IMR-90 (cell line): ENCODE data around the gene CRIP1. TPM values are rescaled to one million over a fixed set of nuclear protein-coding genes. Genes with fewer than 3 reads are reported as not detected.

Source experiments
- ATAC-seq: fragments of 200-7000 bp; cut with Tn5 transposase; 2 replicates; pipeline ENCODE4 v1.9.1; 2020; ENCODE audit warnings: low read depth, mild to moderate bottlenecking, moderate library complexity
- BruUV-seq: library from RNA; stranded (reverse); fragments of 400-500 nt; replicated peaks from 2 replicates; lab custom pipeline; 2021; lab: Mats Ljungman, UMichigan
- CTCF ChIA-PET: fragments of 300-600 bp; formaldehyde crosslinking; extraction: SDS; loops from one replicate; lab custom pipeline; 2021; ENCODE audit warnings: antibody characterized with exemption; lab: Yijun Ruan, JAX
- POLR2A ChIA-PET: fragments of 300-600 bp; sonication (Branson Sonifier 250); formaldehyde crosslinking; loops from one replicate; lab custom pipeline; 2022; ENCODE audit warnings: antibody characterized with exemption; ENCODE audit not compliant: unreplicated experiment; lab: Charles Lee
- DNase-seq: peaks from one replicate; pipeline ENCODE4 v3.0.0; 2013
- H2AFZ ChIP-seq: replicated peaks from 2 replicates; pipeline ENCODE3; 2013; ENCODE audit warnings: low read length, mild to moderate bottlenecking; ENCODE audit not compliant: poor library complexity
- H2AK5ac ChIP-seq: 2 replicates; pipeline ENCODE4 v1.6.1; 2013; ENCODE audit warnings: low read depth, low read length, inconsistent platforms
- H2AK9ac ChIP-seq: replicated peaks from 2 replicates; pipeline ENCODE3; 2013; ENCODE audit warnings: mild to moderate bottlenecking, low read depth, low read length, moderate library complexity; ENCODE audit not compliant: poor library complexity
- H2BK120ac ChIP-seq: 2 replicates; pipeline ENCODE4 v1.6.1; 2013; ENCODE audit warnings: low read depth, low read length, inconsistent platforms
- H2BK15ac ChIP-seq: 3 replicates; pipeline ENCODE4 v1.6.1; 2013; ENCODE audit warnings: low read depth, low read length, inconsistent platforms
- H2BK20ac ChIP-seq: 2 replicates; pipeline ENCODE4 v1.6.1; 2013; ENCODE audit warnings: low read depth, mild to moderate bottlenecking, inconsistent platforms, low read length, moderate library complexity
- H2BK5ac ChIP-seq: 2 replicates; pipeline ENCODE4 v1.6.1; 2013; ENCODE audit warnings: mild to moderate bottlenecking, low read depth, low read length, inconsistent platforms; ENCODE audit not compliant: poor library complexity, severe bottlenecking
- H3K14ac ChIP-seq: replicated peaks from 2 replicates; pipeline ENCODE4 v1.6.1; 2013; ENCODE audit warnings: low read depth, low read length, inconsistent platforms
- H3K18ac ChIP-seq: 2 replicates; pipeline ENCODE4 v1.6.1; 2013; ENCODE audit warnings: low read depth, low read length, control low read depth
- H3K23ac ChIP-seq: 2 replicates; pipeline ENCODE4 v1.6.1; 2013; ENCODE audit warnings: low read depth, low read length, inconsistent platforms
- H3K27ac ChIP-seq: 2 replicates; pipeline ENCODE4 v1.5.1; 2013; ENCODE audit warnings: mild to moderate bottlenecking, control low read depth, low read length; ENCODE audit not compliant: insufficient read depth
- H3K27me3 ChIP-seq: 2 replicates; pipeline ENCODE4 v1.6.1; 2013; ENCODE audit warnings: low read length; ENCODE audit not compliant: control insufficient read depth, insufficient read depth
- H3K36me3 ChIP-seq: 2 replicates; pipeline ENCODE4 v1.6.1; 2013; ENCODE audit warnings: low read length, mixed read lengths; ENCODE audit not compliant: control insufficient read depth, insufficient read depth
- H3K4ac ChIP-seq: 2 replicates; pipeline ENCODE4 v1.6.1; 2013; ENCODE audit warnings: low read depth, low read length, inconsistent platforms
- H3K4me1 ChIP-seq: 2 replicates; pipeline ENCODE4 v1.6.1; 2013; ENCODE audit warnings: low read length, mixed read lengths; ENCODE audit not compliant: control insufficient read depth, insufficient read depth
- H3K4me2 ChIP-seq: 2 replicates; pipeline ENCODE4 v1.6.1; 2013; ENCODE audit warnings: low read depth, mild to moderate bottlenecking, control low read depth, low read length, moderate library complexity
- H3K4me3 ChIP-seq: 2 replicates; pipeline ENCODE4 v1.5.1; 2013; ENCODE audit warnings: low read depth, mild to moderate bottlenecking, control low read depth, low read length, moderate library complexity; ENCODE audit not compliant: insufficient read depth
- H3K56ac ChIP-seq: 2 replicates; pipeline ENCODE4 v1.6.1; 2013; ENCODE audit warnings: low read length, inconsistent platforms; ENCODE audit not compliant: insufficient read depth; ENCODE audit errors: extremely low read depth
- H3K79me1 ChIP-seq, 2 experiments: 2 replicates each; pipeline ENCODE4 v1.6.1; 2013; ENCODE audit warnings: low read length in 2 of 2, inconsistent platforms in 1 of 2, low read depth in 1 of 2
- H3K9ac ChIP-seq: 2 replicates; pipeline ENCODE4 v1.6.1; 2013; ENCODE audit warnings: low read depth, low read length, control low read depth
- H3K9me1 ChIP-seq: 2 replicates; pipeline ENCODE4 v1.6.1; 2013; ENCODE audit warnings: low read length, inconsistent platforms; ENCODE audit not compliant: insufficient read depth
- H3K9me3 ChIP-seq: 2 replicates; pipeline ENCODE4 v1.6.1; 2013; ENCODE audit warnings: low read length; ENCODE audit not compliant: control insufficient read depth, insufficient read depth
- H4K20me1 ChIP-seq: 2 replicates; pipeline ENCODE4 v1.6.1; 2013; ENCODE audit warnings: low read length, inconsistent platforms; ENCODE audit not compliant: insufficient read depth
- H4K5ac ChIP-seq: 2 replicates; pipeline ENCODE4 v1.6.1; 2013; ENCODE audit warnings: mild to moderate bottlenecking, low read depth, low read length, control low read depth
- H4K8ac ChIP-seq, 2 experiments: 2 replicates each; pipeline ENCODE4 v1.6.1; 2013; ENCODE audit warnings: low read depth in 2 of 2, low read length in 2 of 2, control low read depth in 1 of 2, inconsistent platforms in 1 of 2
- H4K91ac ChIP-seq: 2 replicates; pipeline ENCODE4 v1.6.1; 2013; ENCODE audit warnings: low read depth, low read length, inconsistent platforms; ENCODE audit not compliant: insufficient read depth
- BHLHE40 ChIP-seq: fragments of 150-350 bp; IDR thresholded peaks from 2 replicates; pipeline ENCODE4 v1.6.1; 2016; ENCODE audit warnings: mild to moderate bottlenecking, low read depth, low read length
- CEBPB ChIP-seq: IDR thresholded peaks from 2 replicates; pipeline ENCODE4 v1.6.1; 2012; ENCODE audit warnings: low read depth, low read length, improper control_type of control experiment
- CHD1 ChIP-seq: IDR thresholded peaks from 2 replicates; pipeline ENCODE4 v1.6.1; 2012; ENCODE audit warnings: low read depth, low read length, improper control_type of control experiment
- CTCF ChIP-seq: conservative IDR thresholded peaks from 2 replicates; pipeline ENCODE4 v1.5.1; 2012; ENCODE audit warnings: mild to moderate bottlenecking, low read depth, low read length, improper control_type of control experiment
- FOS ChIP-seq: fragments of 150-350 bp; IDR thresholded peaks from 2 replicates; pipeline ENCODE4 v1.6.1; 2016; ENCODE audit warnings: low read depth, low read length
- MAFK ChIP-seq: IDR thresholded peaks from 2 replicates; pipeline ENCODE4 v1.6.1; 2012; ENCODE audit warnings: low read depth, low read length, improper control_type of control experiment
- MAZ ChIP-seq: IDR thresholded peaks from 2 replicates; pipeline ENCODE4 v1.6.1; 2012; ENCODE audit warnings: low read depth, mild to moderate bottlenecking, low read length, improper control_type of control experiment, moderate library complexity, borderline replicate concordance
- NFE2L2 ChIP-seq: fragments of 150-350 bp; IDR thresholded peaks from 2 replicates; pipeline ENCODE4 v1.6.1; 2016; ENCODE audit warnings: low read depth, mild to moderate bottlenecking, low read length
- POLR2A ChIP-seq: IDR thresholded peaks from 2 replicates; pipeline ENCODE4 v1.6.1; 2012; ENCODE audit warnings: mild to moderate bottlenecking, low read depth, low read length
- RAD21 ChIP-seq: IDR thresholded peaks from 2 replicates; pipeline ENCODE4 v1.6.1; 2012; ENCODE audit warnings: low read length, improper control_type of control experiment
- RFX5 ChIP-seq: IDR thresholded peaks from 2 replicates; pipeline ENCODE4 v1.8.0; 2012; ENCODE audit warnings: low read depth, mild to moderate bottlenecking, low read length, moderate library complexity
- SMC3 ChIP-seq: fragments of 150-350 bp; IDR thresholded peaks from 2 replicates; pipeline ENCODE4 v1.6.1; 2016; ENCODE audit warnings: low read depth, mild to moderate bottlenecking, antibody characterized with exemption, low read length, moderate library complexity
- USF2 ChIP-seq: fragments of 150-350 bp; IDR thresholded peaks from 2 replicates; pipeline ENCODE4 v1.6.1; 2017; ENCODE audit warnings: mild to moderate bottlenecking, antibody characterized with exemption, low read length, low read depth
- WGBS, 2 experiments: methylation state at CpG; one replicate each; pipeline versions ENCODE4 v1.1.5 to v1.1.7; 2013; ENCODE audit warnings: missing lambda C conversion rate in 2 of 2; ENCODE audit not compliant: insufficient read length in 1 of 2; ENCODE audit errors: extremely low coverage in 2 of 2; 5-methylcytosine and 5-hydroxymethylcytosine counted together
- dilution Hi-C: fragments of 300-500 bp; cut with HindIII; formaldehyde crosslinking; loops from one replicate; pipeline ENCODE4 v1.14.3; 2018; ENCODE audit warnings: low sequenced_read_pairs; ENCODE audit not compliant: unreplicated experiment
- in situ Hi-C: fragments of 300-500 bp; cut with MboI; formaldehyde crosslinking; loops from 3 replicates; pipeline ENCODE4 v1.14.3; 2019; ENCODE audit warnings: low sequenced_read_pairs, inconsistent platforms, mixed read lengths
- intact Hi-C: fragments of 100-400 bp; cut with micrococcal nuclease; formaldehyde crosslinking; loops from 2 replicates; pipeline ENCODE4 v1.10.0; 2022
- polyA plus RNA-seq, 3 experiments: library from polyadenylated mRNA; depleted of rRNA; stranded (reverse); fragments of >200 nt; gene quantifications; 2 replicates each; pipeline ENCODE4 v1.2.3, GENCODE V29; 2012; ENCODE audit warnings: low replicate concordance in 1 of 3
- total RNA-seq: library from RNA; depleted of rRNA; stranded (reverse); fragments of >200 nt; gene quantifications from 2 replicates; pipeline ENCODE4 v1.2.3, GENCODE V29; 2012
- TF ChIP-seq, protein P1 (sequence below): fragments of 150-350 bp; IDR thresholded peaks from 2 replicates; pipeline ENCODE4 v1.6.1; 2016; ENCODE audit warnings: low read depth, mild to moderate bottlenecking, low read length, moderate library complexity, borderline replicate concordance

Gene CRIP1
- total and polyA plus RNA-seq, 2 of the 4 experiments (the other 2 are of a cell fraction): 0.21 TPM; not detected in 1

GRCh38 chr14:105447651-105448640 is 38.7 kb upstream of the CRIP1 start:
- no peak overlapping the region for H2BK5ac ChIP-seq
- peaks cover 28% of the 10 kb centered on the region for H4K20me1 ChIP-seq
- in situ Hi-C loops (no loop called here), dilution Hi-C loops (no loop called here), intact Hi-C loops (loop anchor here (1.0 kb wide), 2 partner anchors 42 to 80 kb away; no protein-coding TSS in a partner anchor)
- no peak overlapping the region for H3K9ac ChIP-seq
- H2BK15ac ChIP-seq: no peak overlapping the region
- H3K79me1 ChIP-seq: peaks cover 5 to 39% of the 10 kb centered on the region in 2 experiments; a peak in 3 of 4 replicates
- no peak overlapping the region for H4K91ac ChIP-seq
- no peak overlapping the region for H2BK120ac ChIP-seq
- H4K8ac ChIP-seq: no peak overlapping the region
- peak overlapping the region; percentile 28; the same call in 1 of the 2 replicates for H2AK5ac ChIP-seq
- no peak overlapping the region for H3K4ac ChIP-seq
- H3K36me3 ChIP-seq: peaks cover 36% of the 10 kb centered on the region
- no peak overlapping the region for H3K14ac ChIP-seq
- H3K23ac ChIP-seq: no peak overlapping the region
- CTCF ChIA-PET: interaction anchor here (0.6 to 1.0 kb wide), 8 partner anchors 9 to 63 kb away, joined by 3 to 6 read pairs (median 3); no protein-coding TSS in a partner anchor
- H3K27me3 ChIP-seq: no peaks in the 10 kb centered on the region
- DNase-seq: no peak
- no peak overlapping the region for H2BK20ac ChIP-seq
- H2AK9ac ChIP-seq: peak overlapping the region; percentile 50
- no peak overlapping the region for H3K27ac ChIP-seq
- H3K4me3 ChIP-seq: no peak overlapping the region
- peak overlapping the region; percentile 56 for H2AFZ ChIP-seq
- no peaks in the 10 kb centered on the region for H3K4me1 ChIP-seq
- no peaks in the 10 kb centered on the region for H3K9me3 ChIP-seq
- H4K5ac ChIP-seq: no peak overlapping the region
- POLR2A ChIA-PET: no interaction called here
- ATAC-seq: peak; percentile 3; the same call in 1 of the 2 replicates
- H3K18ac ChIP-seq: no peak overlapping the region
- no peak overlapping the region for H3K4me2 ChIP-seq
- no TSS peak for BruUV-seq
- WGBS, 2 experiments: 90% methylated on average over 18 of the region's 31 CpGs; no CpG with 5 or more reads in 1 of the 2 experiments
- H3K9me1 ChIP-seq: no peaks in the 10 kb centered on the region
- H3K56ac ChIP-seq: no peak overlapping the region
- TF ChIP-seq RAD21 (no peak), CTCF (no peak), CEBPB (no peak), NFE2L2 (no peak), RFX5 (no peak), USF2 (no peak), MAFK (no peak), SMC3 (no peak), CHD1 (no peak), FOS (no peak), POLR2A (no peak), MAZ (no peak), BHLHE40 (no peak)
- TF ChIP-seq, protein P1, sequence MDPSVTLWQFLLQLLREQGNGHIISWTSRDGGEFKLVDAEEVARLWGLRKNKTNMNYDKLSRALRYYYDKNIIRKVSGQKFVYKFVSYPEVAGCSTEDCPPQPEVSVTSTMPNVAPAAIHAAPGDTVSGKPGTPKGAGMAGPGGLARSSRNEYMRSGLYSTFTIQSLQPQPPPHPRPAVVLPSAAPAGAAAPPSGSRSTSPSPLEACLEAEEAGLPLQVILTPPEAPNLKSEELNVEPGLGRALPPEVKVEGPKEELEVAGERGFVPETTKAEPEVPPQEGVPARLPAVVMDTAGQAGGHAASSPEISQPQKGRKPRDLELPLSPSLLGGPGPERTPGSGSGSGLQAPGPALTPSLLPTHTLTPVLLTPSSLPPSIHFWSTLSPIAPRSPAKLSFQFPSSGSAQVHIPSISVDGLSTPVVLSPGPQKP: no peak
